Gastroesophageal sphincter (tissue), 4 donors: ENCODE results near the gene DEDD. TPM values are rescaled to one million over a fixed set of nuclear protein-coding genes. Genes with fewer than 3 reads are reported as not detected.

Experiments used
- ATAC-seq: fragments of 150-250 bp; one replicate; pipeline ENCODE4 v1.9.1; 2016; ENCODE audit warnings: mild to moderate bottlenecking, moderate library complexity
- H3K27ac ChIP-seq, 4 donors: fragments of 200-600 bp; sonication (generic) in 3 of 4; 1 replicate in 3 of 4; 2 replicates in 1 of 4; pipeline ENCODE4 v1.5.1; 2016 to 2019
- H3K27me3 ChIP-seq: fragments of 200-600 bp; sonication (generic); one replicate; pipeline ENCODE4 v1.5.1; 2019
- H3K36me3 ChIP-seq, 2 donors: fragments of 200-600 bp; sonication (generic); one replicate each; pipeline ENCODE4 v1.5.1; 2019; ENCODE audit warnings: control low read depth in 1 of 2
- H3K4me1 ChIP-seq, 3 donors: fragments of 200-600 bp; sonication (generic); 1 replicate in 2 of 3; 2 replicates in 1 of 3; pipeline ENCODE4 v1.5.1; 2016 to 2019; ENCODE audit warnings: control low read depth in 2 of 3
- H3K4me3 ChIP-seq, 2 donors: fragments of 200-600 bp; sonication (generic); one replicate each; pipeline ENCODE4 v1.5.1; 2019; ENCODE audit warnings: mild to moderate bottlenecking in 1 of 2, moderate library complexity in 1 of 2
- H3K9me3 ChIP-seq, 3 donors: fragments of 200-600 bp; sonication (generic); one replicate each; pipeline ENCODE4 v1.5.1; 2017 to 2019; ENCODE audit warnings: control low read depth in 2 of 3
- CTCF ChIP-seq, 4 experiments: fragments of 200-600 bp in 2 of 4; fragments of 450-650 bp in 2 of 4; sonication (generic) in 1 of 4; IDR thresholded peaks; one replicate each; pipeline ENCODE4 v1.5.1; 2017 to 2019; ENCODE audit warnings: antibody characterized with exemption in 4 of 4, mild to moderate bottlenecking in 2 of 4, moderate library complexity in 2 of 4
- EP300 ChIP-seq: sonication (generic); formaldehyde crosslinking; IDR thresholded peaks from one replicate; pipeline ENCODE4 v1.6.1; 2017; ENCODE audit warnings: antibody characterized with exemption, mild to moderate bottlenecking
- POLR2A ChIP-seq, 2 donors: fragments of 450-650 bp; IDR thresholded peaks; one replicate each; pipeline ENCODE4 v1.6.1; 2017; ENCODE audit warnings: antibody characterized with exemption in 2 of 2, mild to moderate bottlenecking in 2 of 2, moderate library complexity in 1 of 2
- POLR2AphosphoS5 ChIP-seq: sonication (generic); formaldehyde crosslinking; IDR thresholded peaks from one replicate; pipeline ENCODE4 v1.6.1; 2017; ENCODE audit warnings: antibody characterized with exemption
- WGBS, 2 donors: methylation state at CpG; one replicate each; pipeline ENCODE4 v1.1.5; 2018; ENCODE audit warnings: low coverage in 1 of 2; 5-methylcytosine and 5-hydroxymethylcytosine counted together
- total RNA-seq, 4 donors: library from RNA; depleted of rRNA; stranded (reverse); fragments of >200 nt; gene quantifications; one replicate each; pipeline ENCODE4 v1.1.0, GENCODE V29; 2016

Gene DEDD
- total RNA-seq, 4 donors from 2014 or later = 34.2 to 54.4 (median 41.7) TPM

- peaks cover 0 to 27% (median 14%) of the 10 kb centered on the region in 3 donors for H3K4me1 ChIP-seq
- 86 to 89% methylated on average over 5 of the region's 6 CpGs for WGBS, 2 donors
- H3K36me3 ChIP-seq = peaks cover 0 to 10% of the 10 kb centered on the region in 2 donors
- no peak for TF ChIP-seq POLR2AphosphoS5
- TF ChIP-seq EP300 = no peak
- no peak for TF ChIP-seq CTCF (IDR thresholded peaks at IDR 0.05)
- TF ChIP-seq POLR2A (IDR thresholded peaks at IDR 0.05) = no peak
- ATAC-seq = no peak
- H3K4me3 ChIP-seq = no peak overlapping the region
- no peaks in the 10 kb centered on the region for H3K9me3 ChIP-seq
- H3K27ac ChIP-seq = no peak overlapping the region
- H3K27me3 ChIP-seq = no peaks in the 10 kb centered on the region
Observed at GRCh38 chr1:161095230-161095629, 37.2 kb downstream of the DEDD start.

GRCh38 chr1:161094481-161094880, 38.0 kb downstream of the DEDD start:
- TF ChIP-seq POLR2AphosphoS5 (no peak), POLR2A (IDR thresholded peaks at IDR 0.05) (no peak), EP300 (no peak), CTCF (IDR thresholded peaks at IDR 0.05) (no peak)
- H3K36me3 ChIP-seq = peaks cover 0 to 2% of the 10 kb centered on the region in 2 donors
- H3K27ac ChIP-seq = no peak overlapping the region
- peaks cover 0 to 24% (median 14%) of the 10 kb centered on the region in 3 donors for H3K4me1 ChIP-seq
- no peak for ATAC-seq
- H3K27me3 ChIP-seq = peaks cover 3% of the 10 kb centered on the region
- no peak overlapping the region for H3K4me3 ChIP-seq
- WGBS, 2 donors = 94 to 99% methylated on average over 11 of the region's 14 CpGs
- H3K9me3 ChIP-seq = no peaks in the 10 kb centered on the region

GRCh38 chr1:161092621-161093028, 39.8 kb downstream of the DEDD start:
- ATAC-seq = no peak
- H3K36me3 ChIP-seq = no peaks in the 10 kb centered on the region
- WGBS, 2 donors = 86 to 90% methylated on average over 3 of the region's 3 CpGs
- no peak overlapping the region for H3K27ac ChIP-seq
- H3K4me3 ChIP-seq = no peak overlapping the region
- H3K27me3 ChIP-seq = peaks cover 6% of the 10 kb centered on the region
- H3K4me1 ChIP-seq = peaks cover 0 to 8% (median 8%) of the 10 kb centered on the region in 3 donors
- no peak for TF ChIP-seq CTCF (IDR thresholded peaks at IDR 0.05)
- no peak for TF ChIP-seq POLR2A (IDR thresholded peaks at IDR 0.05)
- TF ChIP-seq POLR2AphosphoS5 = no peak
- TF ChIP-seq EP300 = no peak
- no peaks in the 10 kb centered on the region for H3K9me3 ChIP-seq

DNA sequence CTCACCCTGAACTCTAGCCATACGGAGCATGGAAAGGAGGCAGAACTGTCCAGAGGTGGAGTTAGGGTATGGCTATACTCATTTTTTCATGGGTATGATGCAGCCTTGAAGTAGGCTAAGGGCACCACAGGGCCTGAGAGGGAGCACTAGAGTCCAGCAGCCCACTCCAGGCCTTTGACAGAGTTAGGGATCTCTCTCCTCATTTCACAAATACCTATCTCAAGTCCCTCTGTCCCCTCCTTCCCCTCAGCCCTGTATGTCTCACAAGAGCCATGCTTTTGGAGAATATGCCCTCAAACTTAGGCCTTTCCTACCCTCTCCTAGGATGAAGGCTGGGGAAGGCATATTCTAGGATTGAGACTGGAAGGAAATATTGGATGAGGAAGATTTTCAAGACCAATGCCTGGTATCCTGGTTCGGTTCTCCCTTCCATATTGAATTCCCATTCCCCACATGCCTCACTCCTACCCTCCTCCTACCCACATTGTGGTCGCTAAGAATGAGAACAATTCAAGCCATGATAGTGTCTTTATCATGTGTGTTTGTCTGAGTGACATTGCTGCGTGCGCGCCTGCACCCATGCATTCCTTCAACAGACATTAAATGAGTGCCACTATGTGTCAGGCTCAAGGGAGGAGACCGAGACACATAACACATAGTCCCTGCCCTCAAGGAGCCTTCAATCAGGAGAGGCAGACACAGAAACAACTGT, 40.5 kb downstream of the DEDD start:
- 78 to 100% methylated on average over 2 to 3 of the region's 7 CpGs for WGBS, 2 donors
- H3K4me1 ChIP-seq = peaks cover 0 to 3% (median 2%) of the 10 kb centered on the region in 3 donors
- ATAC-seq = no peak
- no peak overlapping the region for H3K27ac ChIP-seq
- peaks cover 6% of the 10 kb centered on the region for H3K27me3 ChIP-seq
- no peaks in the 10 kb centered on the region for H3K36me3 ChIP-seq
- no peaks in the 10 kb centered on the region for H3K9me3 ChIP-seq
- no peak overlapping the region for H3K4me3 ChIP-seq
- TF ChIP-seq EP300 (no peak), CTCF (IDR thresholded peaks at IDR 0.05) (no peak), POLR2A (IDR thresholded peaks at IDR 0.05) (no peak), POLR2AphosphoS5 (no peak)

- Histone ChIP-seq H3K4me1 (no peaks in the 10 kb centered on the region), H3K9me3 (no peaks in the 10 kb centered on the region), H3K27ac (no peak overlapping the region), H3K4me3 (no peak overlapping the region), H3K36me3 (no peaks in the 10 kb centered on the region), H3K27me3 (peaks cover 6% of the 10 kb centered on the region)
- ATAC-seq = no peak
- TF ChIP-seq CTCF (IDR thresholded peaks at IDR 0.05) (no peak), EP300 (no peak), POLR2A (IDR thresholded peaks at IDR 0.05) (no peak), POLR2AphosphoS5 (no peak)
- WGBS, 2 donors = 67 to 80% methylated on average over 1 to 2 of the region's 5 CpGs
Observed at GRCh38 chr1:161091093-161091492, 41.4 kb downstream of the DEDD start.
